IMR-90 (cell line): ENCODE measurements around the gene PRMT1. TPM values are rescaled to one million over a fixed set of nuclear protein-coding genes. Genes with fewer than 3 reads are reported as not detected.

ENCODE experiments used
- ATAC-seq: fragments of 200-7000 bp; cut with Tn5 transposase; 2 replicates; pipeline ENCODE4 v1.9.1; 2020; ENCODE audit warnings: low read depth, mild to moderate bottlenecking, moderate library complexity
- BruUV-seq: library from RNA; stranded (reverse); fragments of 400-500 nt; replicated peaks from 2 replicates; lab custom pipeline; 2021; lab: Mats Ljungman, UMichigan
- CTCF ChIA-PET: fragments of 300-600 bp; formaldehyde crosslinking; extraction: SDS; loops from one replicate; lab custom pipeline; 2021; ENCODE audit warnings: antibody characterized with exemption; lab: Yijun Ruan, JAX
- POLR2A ChIA-PET: fragments of 300-600 bp; sonication (Branson Sonifier 250); formaldehyde crosslinking; loops from one replicate; lab custom pipeline; 2022; ENCODE audit warnings: antibody characterized with exemption; ENCODE audit not compliant: unreplicated experiment; lab: Charles Lee
- DNase-seq: peaks from one replicate; pipeline ENCODE4 v3.0.0; 2013
- H2AFZ ChIP-seq: replicated peaks from 2 replicates; pipeline ENCODE3; 2013; ENCODE audit warnings: low read length, mild to moderate bottlenecking; ENCODE audit not compliant: poor library complexity
- H2AK5ac ChIP-seq: 2 replicates; pipeline ENCODE4 v1.6.1; 2013; ENCODE audit warnings: low read depth, low read length, inconsistent platforms
- H2AK9ac ChIP-seq: replicated peaks from 2 replicates; pipeline ENCODE3; 2013; ENCODE audit warnings: mild to moderate bottlenecking, low read depth, low read length, moderate library complexity; ENCODE audit not compliant: poor library complexity
- H2BK120ac ChIP-seq: 2 replicates; pipeline ENCODE4 v1.6.1; 2013; ENCODE audit warnings: low read depth, low read length, inconsistent platforms
- H2BK15ac ChIP-seq: 3 replicates; pipeline ENCODE4 v1.6.1; 2013; ENCODE audit warnings: low read depth, low read length, inconsistent platforms
- H2BK20ac ChIP-seq: 2 replicates; pipeline ENCODE4 v1.6.1; 2013; ENCODE audit warnings: low read depth, mild to moderate bottlenecking, inconsistent platforms, low read length, moderate library complexity
- H2BK5ac ChIP-seq: 2 replicates; pipeline ENCODE4 v1.6.1; 2013; ENCODE audit warnings: mild to moderate bottlenecking, low read depth, low read length, inconsistent platforms; ENCODE audit not compliant: poor library complexity, severe bottlenecking
- H3K14ac ChIP-seq: replicated peaks from 2 replicates; pipeline ENCODE4 v1.6.1; 2013; ENCODE audit warnings: low read depth, low read length, inconsistent platforms
- H3K18ac ChIP-seq: 2 replicates; pipeline ENCODE4 v1.6.1; 2013; ENCODE audit warnings: low read depth, low read length, control low read depth
- H3K23ac ChIP-seq: 2 replicates; pipeline ENCODE4 v1.6.1; 2013; ENCODE audit warnings: low read depth, low read length, inconsistent platforms
- H3K27ac ChIP-seq: 2 replicates; pipeline ENCODE4 v1.5.1; 2013; ENCODE audit warnings: mild to moderate bottlenecking, control low read depth, low read length; ENCODE audit not compliant: insufficient read depth
- H3K27me3 ChIP-seq: 2 replicates; pipeline ENCODE4 v1.6.1; 2013; ENCODE audit warnings: low read length; ENCODE audit not compliant: control insufficient read depth, insufficient read depth
- H3K36me3 ChIP-seq: 2 replicates; pipeline ENCODE4 v1.6.1; 2013; ENCODE audit warnings: low read length, mixed read lengths; ENCODE audit not compliant: control insufficient read depth, insufficient read depth
- H3K4ac ChIP-seq: 2 replicates; pipeline ENCODE4 v1.6.1; 2013; ENCODE audit warnings: low read depth, low read length, inconsistent platforms
- H3K4me1 ChIP-seq: 2 replicates; pipeline ENCODE4 v1.6.1; 2013; ENCODE audit warnings: low read length, mixed read lengths; ENCODE audit not compliant: control insufficient read depth, insufficient read depth
- H3K4me2 ChIP-seq: 2 replicates; pipeline ENCODE4 v1.6.1; 2013; ENCODE audit warnings: low read depth, mild to moderate bottlenecking, control low read depth, low read length, moderate library complexity
- H3K4me3 ChIP-seq: 2 replicates; pipeline ENCODE4 v1.5.1; 2013; ENCODE audit warnings: low read depth, mild to moderate bottlenecking, control low read depth, low read length, moderate library complexity; ENCODE audit not compliant: insufficient read depth
- H3K56ac ChIP-seq: 2 replicates; pipeline ENCODE4 v1.6.1; 2013; ENCODE audit warnings: low read length, inconsistent platforms; ENCODE audit not compliant: insufficient read depth; ENCODE audit errors: extremely low read depth
- H3K79me1 ChIP-seq, 2 experiments: 2 replicates each; pipeline ENCODE4 v1.6.1; 2013; ENCODE audit warnings: low read length in 2 of 2, inconsistent platforms in 1 of 2, low read depth in 1 of 2
- H3K9ac ChIP-seq: 2 replicates; pipeline ENCODE4 v1.6.1; 2013; ENCODE audit warnings: low read depth, low read length, control low read depth
- H3K9me1 ChIP-seq: 2 replicates; pipeline ENCODE4 v1.6.1; 2013; ENCODE audit warnings: low read length, inconsistent platforms; ENCODE audit not compliant: insufficient read depth
- H3K9me3 ChIP-seq: 2 replicates; pipeline ENCODE4 v1.6.1; 2013; ENCODE audit warnings: low read length; ENCODE audit not compliant: control insufficient read depth, insufficient read depth
- H4K20me1 ChIP-seq: 2 replicates; pipeline ENCODE4 v1.6.1; 2013; ENCODE audit warnings: low read length, inconsistent platforms; ENCODE audit not compliant: insufficient read depth
- H4K5ac ChIP-seq: 2 replicates; pipeline ENCODE4 v1.6.1; 2013; ENCODE audit warnings: mild to moderate bottlenecking, low read depth, low read length, control low read depth
- H4K8ac ChIP-seq, 2 experiments: 2 replicates each; pipeline ENCODE4 v1.6.1; 2013; ENCODE audit warnings: low read depth in 2 of 2, low read length in 2 of 2, control low read depth in 1 of 2, inconsistent platforms in 1 of 2
- H4K91ac ChIP-seq: 2 replicates; pipeline ENCODE4 v1.6.1; 2013; ENCODE audit warnings: low read depth, low read length, inconsistent platforms; ENCODE audit not compliant: insufficient read depth
- CHD1 ChIP-seq: IDR thresholded peaks from 2 replicates; pipeline ENCODE4 v1.6.1; 2012; ENCODE audit warnings: low read depth, low read length, improper control_type of control experiment
- CTCF ChIP-seq: conservative IDR thresholded peaks from 2 replicates; pipeline ENCODE4 v1.5.1; 2012; ENCODE audit warnings: mild to moderate bottlenecking, low read depth, low read length, improper control_type of control experiment
- ELK1 ChIP-seq: fragments of 150-350 bp; IDR thresholded peaks from 2 replicates; pipeline ENCODE4 v1.6.1; 2016; ENCODE audit warnings: low read depth, mild to moderate bottlenecking, low read length, moderate library complexity, borderline replicate concordance
- MAZ ChIP-seq: IDR thresholded peaks from 2 replicates; pipeline ENCODE4 v1.6.1; 2012; ENCODE audit warnings: low read depth, mild to moderate bottlenecking, low read length, improper control_type of control experiment, moderate library complexity, borderline replicate concordance
- MXI1 ChIP-seq: IDR thresholded peaks from 2 replicates; pipeline ENCODE4 v1.6.1; 2012; ENCODE audit warnings: low read depth, mild to moderate bottlenecking, low read length, moderate library complexity, borderline replicate concordance
- NFE2L2 ChIP-seq: fragments of 150-350 bp; IDR thresholded peaks from 2 replicates; pipeline ENCODE4 v1.6.1; 2016; ENCODE audit warnings: low read depth, mild to moderate bottlenecking, low read length
- POLR2A ChIP-seq: IDR thresholded peaks from 2 replicates; pipeline ENCODE4 v1.6.1; 2012; ENCODE audit warnings: mild to moderate bottlenecking, low read depth, low read length
- RAD21 ChIP-seq: IDR thresholded peaks from 2 replicates; pipeline ENCODE4 v1.6.1; 2012; ENCODE audit warnings: low read length, improper control_type of control experiment
- RFX5 ChIP-seq: IDR thresholded peaks from 2 replicates; pipeline ENCODE4 v1.8.0; 2012; ENCODE audit warnings: low read depth, mild to moderate bottlenecking, low read length, moderate library complexity
- SMC3 ChIP-seq: fragments of 150-350 bp; IDR thresholded peaks from 2 replicates; pipeline ENCODE4 v1.6.1; 2016; ENCODE audit warnings: low read depth, mild to moderate bottlenecking, antibody characterized with exemption, low read length, moderate library complexity
- USF2 ChIP-seq: fragments of 150-350 bp; IDR thresholded peaks from 2 replicates; pipeline ENCODE4 v1.6.1; 2017; ENCODE audit warnings: mild to moderate bottlenecking, antibody characterized with exemption, low read length, low read depth
- WGBS, 2 experiments: methylation state at CpG; one replicate each; pipeline versions ENCODE4 v1.1.5 to v1.1.7; 2013; ENCODE audit warnings: missing lambda C conversion rate in 2 of 2; ENCODE audit not compliant: insufficient read length in 1 of 2; ENCODE audit errors: extremely low coverage in 2 of 2; 5-methylcytosine and 5-hydroxymethylcytosine counted together
- dilution Hi-C: fragments of 300-500 bp; cut with HindIII; formaldehyde crosslinking; loops from one replicate; pipeline ENCODE4 v1.14.3; 2018; ENCODE audit warnings: low sequenced_read_pairs; ENCODE audit not compliant: unreplicated experiment
- in situ Hi-C: fragments of 300-500 bp; cut with MboI; formaldehyde crosslinking; loops from 3 replicates; pipeline ENCODE4 v1.14.3; 2019; ENCODE audit warnings: low sequenced_read_pairs, inconsistent platforms, mixed read lengths
- intact Hi-C: fragments of 100-400 bp; cut with micrococcal nuclease; formaldehyde crosslinking; loops from 2 replicates; pipeline ENCODE4 v1.10.0; 2022
- polyA plus RNA-seq, 3 experiments: library from polyadenylated mRNA; depleted of rRNA; stranded (reverse); fragments of >200 nt; gene quantifications; 2 replicates each; pipeline ENCODE4 v1.2.3, GENCODE V29; 2012; ENCODE audit warnings: low replicate concordance in 1 of 3
- total RNA-seq: library from RNA; depleted of rRNA; stranded (reverse); fragments of >200 nt; gene quantifications from 2 replicates; pipeline ENCODE4 v1.2.3, GENCODE V29; 2012

Gene PRMT1
- total and polyA plus RNA-seq, 2 of the 4 experiments (the other 2 are of a cell fraction), result 497 to 840 TPM

GRCh38 chr19:49667473-49667872 is 9.6 kb upstream of the PRMT1 start:
- POLR2A ChIA-PET, result no interaction called here
- no peak overlapping the region for H3K4me2 ChIP-seq
- H3K23ac ChIP-seq, result no peak overlapping the region

More at GRCh38 chr19:49667473-49667872, 9.6 kb upstream of the PRMT1 start:
- H3K27ac ChIP-seq, result no peak overlapping the region
- H4K91ac ChIP-seq, result no peak overlapping the region
- no peak overlapping the region for H2AK5ac ChIP-seq
- no peak for ATAC-seq
- intact Hi-C loops (no loop called here), in situ Hi-C loops (loop anchor here (10.0 kb wide), 1 partner anchor 173 kb away; the partner anchor contains the start of gene RPS11), dilution Hi-C loops (no loop called here)
- H3K9me3 ChIP-seq, result no peaks in the 10 kb centered on the region
- no peak overlapping the region for H3K56ac ChIP-seq
- no peak for DNase-seq
- peaks cover 11% of the 10 kb centered on the region for H3K4me1 ChIP-seq
- CTCF ChIA-PET, result interaction anchor here (0.6 kb wide), 1 partner anchor 29 kb away, joined by 4 read pairs; no protein-coding TSS in a partner anchor
- peaks cover 10% of the 10 kb centered on the region for H3K36me3 ChIP-seq
- H4K8ac ChIP-seq, result no peak overlapping the region
- H4K5ac ChIP-seq, result no peak overlapping the region
- H2BK15ac ChIP-seq, result no peak overlapping the region
- WGBS, 2 experiments, result 80% methylated on average over 1 of the region's 2 CpGs; no CpG with 5 or more reads in 1 of the 2 experiments
- no peak overlapping the region for H2BK5ac ChIP-seq
- no peak overlapping the region for H2AFZ ChIP-seq
- peaks cover 8 to 63% of the 10 kb centered on the region in 2 experiments; a peak in 3 of 4 replicates for H3K79me1 ChIP-seq
- no peak overlapping the region for H2BK120ac ChIP-seq
- H3K4me3 ChIP-seq, result no peak overlapping the region
- no peak overlapping the region for H3K4ac ChIP-seq
- no peak overlapping the region for H3K14ac ChIP-seq
- no peaks in the 10 kb centered on the region for H3K27me3 ChIP-seq
- H3K18ac ChIP-seq, result no peak overlapping the region
- peaks cover 3% of the 10 kb centered on the region; the same call in 1 of the 2 replicates for H3K9me1 ChIP-seq
- H4K20me1 ChIP-seq, result peaks cover 3% of the 10 kb centered on the region
- TF ChIP-seq SMC3 (no peak), MXI1 (no peak), ELK1 (no peak), CTCF (no peak), RFX5 (no peak), RAD21 (no peak), POLR2A (no peak), MAZ (no peak), NFE2L2 (no peak), CHD1 (no peak), USF2 (no peak)
- no peak overlapping the region for H3K9ac ChIP-seq
- no TSS peak for BruUV-seq
- no peak overlapping the region for H2BK20ac ChIP-seq
- no peak overlapping the region for H2AK9ac ChIP-seq
